T1000 (cell line): Measurements from ENCODE around the gene AGBL4.
"Not testable (repeated sequence)": the region's sequence is repeated elsewhere in the genome, so short reads cannot be mapped to it uniquely, and the experiment has no call there.

Experiments used
- DNase-seq: peaks from one replicate; lab custom pipeline; 2025; ENCODE audit warnings: mixed read lengths; lab: John Stamatoyannopoulos, UW

AGBL4 gene

DNA sequence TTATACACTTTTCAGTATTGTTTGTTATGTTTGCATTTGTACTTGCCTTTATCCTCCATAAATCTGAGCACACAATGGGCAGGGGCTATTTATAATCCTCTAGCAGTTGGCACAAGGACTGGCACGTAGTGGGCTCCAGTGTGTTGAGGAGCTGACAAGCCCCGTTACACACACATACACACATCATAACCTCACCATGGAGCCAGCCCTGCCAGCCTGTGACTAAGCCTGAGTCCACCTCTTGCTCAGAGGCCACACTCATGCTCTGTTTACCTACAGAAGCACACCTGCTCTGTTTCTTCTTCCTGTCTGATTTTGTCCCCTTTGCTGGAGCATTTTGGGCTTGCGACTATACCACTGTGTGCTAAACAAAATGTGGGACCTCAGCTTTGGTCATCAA lies 1487.3 kb downstream of the AGBL4 start:
- DNase-seq: no peak

DNA sequence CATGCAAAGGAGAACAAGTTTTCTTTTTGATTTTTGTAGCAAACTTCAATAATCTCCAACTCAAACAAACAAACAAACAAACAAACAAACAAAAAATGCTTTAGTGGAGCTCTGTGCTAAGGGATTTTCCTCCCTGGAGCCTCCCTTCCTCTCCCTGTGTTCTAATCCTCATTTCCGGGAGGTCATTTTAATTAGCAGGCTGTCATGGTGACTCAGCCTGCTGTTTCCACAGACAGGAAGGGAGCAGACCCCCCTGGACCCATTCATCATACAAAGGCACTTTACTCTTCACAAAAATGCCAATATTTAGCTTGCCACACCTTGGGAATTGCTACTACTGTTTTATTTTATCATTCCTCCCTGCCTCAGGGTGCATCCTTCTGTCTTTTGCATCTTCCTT lies 1490.8 kb downstream of the AGBL4 start:
- DNase-seq: peak; percentile 49

DNA sequence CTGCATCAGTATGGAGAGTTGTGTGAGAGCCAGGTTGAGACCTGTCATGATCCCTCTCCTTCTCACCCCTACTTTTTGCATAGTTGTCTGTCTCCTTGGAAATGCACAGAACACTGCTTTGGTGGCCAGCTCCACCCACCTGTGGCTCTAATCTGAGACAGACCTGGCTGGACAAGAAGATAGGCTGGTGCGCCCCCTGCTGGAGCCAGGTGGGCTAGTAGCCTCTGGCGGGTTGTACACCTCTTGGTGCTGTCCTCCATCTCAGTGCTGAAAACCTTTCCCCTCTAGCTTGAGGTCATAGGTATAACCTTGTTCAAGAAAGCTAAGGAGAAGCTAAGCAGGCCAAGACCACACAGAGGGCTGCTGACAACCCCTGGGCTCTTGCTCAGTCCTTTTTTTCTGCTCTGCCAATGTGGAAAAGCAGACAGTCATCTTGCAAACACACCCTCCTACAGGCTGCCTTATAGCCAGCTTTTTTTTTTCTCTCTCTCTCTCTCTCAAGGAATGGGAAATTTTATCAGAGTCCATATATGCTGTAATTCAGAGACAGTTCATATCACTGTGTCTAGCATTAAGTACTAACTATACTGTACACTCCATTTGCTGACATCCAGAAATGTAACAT lies 1492.9 kb downstream of the AGBL4 start:
- no peak for DNase-seq

DNA sequence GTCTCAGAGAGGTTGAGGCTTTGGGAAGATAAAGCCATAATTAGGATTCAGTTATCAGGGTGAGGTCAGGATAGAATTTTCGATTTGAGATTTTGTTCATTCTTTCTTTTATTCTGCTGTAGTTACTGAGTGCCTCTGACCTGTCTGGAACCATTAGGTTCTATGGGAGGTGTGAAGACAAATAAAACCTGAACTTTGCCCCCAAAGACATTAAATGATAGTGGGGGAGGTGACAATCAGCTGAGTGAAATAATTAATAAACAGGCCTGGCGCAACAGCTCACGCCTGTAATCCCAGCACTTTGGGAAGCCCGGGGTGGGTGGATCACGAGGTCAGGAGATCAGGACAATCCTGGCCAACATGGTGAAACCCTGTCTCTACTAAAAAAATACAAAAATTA lies 1496.7 kb downstream of the AGBL4 start:
- no peak for DNase-seq

DNA sequence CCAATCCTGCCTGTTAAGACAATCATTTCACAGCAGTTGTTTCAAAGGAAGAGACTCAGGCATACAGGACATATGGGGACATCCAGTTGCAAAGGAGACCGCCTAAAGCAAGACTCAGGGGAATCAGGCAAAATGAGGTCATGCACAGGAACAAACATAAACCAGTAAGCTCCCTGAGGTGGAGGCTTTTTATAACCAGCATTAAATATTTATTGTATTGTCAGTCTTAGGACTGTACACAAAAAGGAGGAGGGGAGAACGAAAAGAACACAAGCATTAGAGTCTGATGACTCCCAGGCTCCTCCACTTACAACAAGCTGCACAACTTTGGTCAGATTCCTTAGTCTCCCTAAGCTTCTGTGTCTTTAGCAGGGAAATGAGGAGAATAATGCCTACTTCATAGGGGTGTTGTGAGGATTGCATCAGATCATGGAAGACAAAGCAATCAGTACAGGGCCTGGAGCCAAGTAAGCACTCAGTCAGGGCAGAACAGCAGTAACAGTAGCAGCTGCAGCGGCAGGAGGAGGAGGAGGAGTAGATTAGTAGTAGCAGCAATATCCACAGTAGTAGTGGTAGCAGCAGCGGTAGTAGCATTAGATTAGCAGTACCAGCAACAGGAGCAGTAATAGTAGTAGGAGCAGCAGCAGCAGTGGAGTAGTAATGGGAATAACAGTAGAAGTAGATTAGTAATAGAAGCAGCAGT lies 1497.6 kb downstream of the AGBL4 start:
- no peak for DNase-seq

DNA sequence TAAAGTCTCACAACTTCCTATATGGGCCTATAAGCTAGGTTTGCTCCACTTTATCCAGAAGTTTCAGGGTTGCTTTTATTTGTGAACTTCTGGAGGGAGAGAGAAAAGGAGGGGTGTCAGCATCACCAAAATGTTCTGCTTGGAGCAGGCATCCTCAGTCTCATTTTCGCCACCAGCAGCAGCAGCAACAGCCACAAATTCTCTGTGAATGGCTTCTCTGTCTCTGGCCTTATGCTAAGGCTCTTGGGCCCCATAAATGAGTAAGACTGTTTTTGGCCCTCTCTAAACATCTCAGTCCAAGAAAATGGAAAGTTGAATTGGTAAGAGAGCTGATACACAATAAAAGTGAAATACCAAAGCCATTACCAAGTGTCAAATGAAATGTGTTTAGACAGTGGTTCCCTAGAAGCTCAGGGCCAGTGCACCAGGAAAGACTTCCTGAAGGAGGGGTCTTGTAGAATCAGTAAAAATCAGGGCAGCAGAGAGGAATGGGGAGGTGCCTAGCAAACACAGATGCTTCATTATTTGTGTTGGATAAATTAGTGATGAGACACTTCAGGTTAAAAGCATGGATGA lies 1498.8 kb downstream of the AGBL4 start:
- DNase-seq: no peak

DNA sequence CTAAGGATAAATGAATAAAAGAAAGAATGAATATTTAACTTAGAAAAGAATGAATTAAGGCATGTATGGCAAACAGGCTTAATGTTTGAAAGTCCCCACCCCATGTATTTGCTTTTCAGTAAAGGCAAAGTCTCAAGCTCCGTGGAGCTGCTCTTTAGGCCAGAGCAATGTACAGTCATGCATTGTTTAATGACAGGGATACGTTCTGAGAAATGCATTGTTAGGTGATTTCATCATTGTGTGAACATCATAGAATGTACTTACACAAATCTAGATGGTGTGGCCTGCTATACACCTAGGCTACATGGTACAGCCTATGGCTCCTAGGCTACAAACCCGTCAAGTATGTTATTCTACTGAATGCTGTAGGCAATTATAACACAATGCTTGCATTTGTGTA lies 1500.2 kb downstream of the AGBL4 start:
- no peak for DNase-seq

DNA sequence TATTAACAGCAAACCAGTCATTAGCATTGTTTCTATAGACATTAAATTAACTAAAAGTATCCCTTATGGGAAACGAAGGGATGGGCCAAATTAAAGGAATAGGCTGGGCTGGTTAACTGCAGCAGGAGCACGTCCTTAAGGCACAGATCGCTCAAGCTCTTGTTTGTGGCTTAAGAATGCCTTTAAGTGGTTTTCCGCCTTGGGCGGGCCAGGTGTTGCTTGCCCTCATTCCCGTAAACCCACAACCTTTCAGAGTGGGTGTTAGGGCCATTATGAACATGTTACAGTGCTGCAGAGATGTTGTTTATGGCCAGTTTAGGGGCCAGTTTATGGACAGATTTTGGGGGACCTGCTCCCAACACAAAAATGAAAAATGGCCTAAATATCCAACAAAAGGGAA lies 1503.9 kb downstream of the AGBL4 start:
- DNase-seq: not testable (repeated sequence)

DNA sequence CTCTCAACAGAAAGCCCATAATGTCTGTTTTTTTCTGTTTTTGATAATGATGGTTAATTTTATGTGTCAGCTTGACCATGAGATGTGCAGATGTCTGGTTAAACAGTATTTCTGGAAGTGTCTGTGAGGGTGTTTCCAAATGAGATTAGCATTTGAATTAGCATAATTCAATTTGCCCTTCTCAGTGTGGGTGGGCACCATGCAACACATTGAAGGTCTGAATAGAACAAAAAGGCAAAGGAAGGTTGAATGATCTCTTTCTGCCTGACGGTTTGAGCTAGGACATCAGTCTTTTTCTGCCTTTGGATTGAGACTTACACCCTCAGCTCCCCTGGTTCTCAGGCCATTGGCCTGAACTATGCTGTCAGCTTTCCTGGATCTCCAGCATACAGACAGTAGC lies 1516.9 kb downstream of the AGBL4 start:
- no peak for DNase-seq

DNA sequence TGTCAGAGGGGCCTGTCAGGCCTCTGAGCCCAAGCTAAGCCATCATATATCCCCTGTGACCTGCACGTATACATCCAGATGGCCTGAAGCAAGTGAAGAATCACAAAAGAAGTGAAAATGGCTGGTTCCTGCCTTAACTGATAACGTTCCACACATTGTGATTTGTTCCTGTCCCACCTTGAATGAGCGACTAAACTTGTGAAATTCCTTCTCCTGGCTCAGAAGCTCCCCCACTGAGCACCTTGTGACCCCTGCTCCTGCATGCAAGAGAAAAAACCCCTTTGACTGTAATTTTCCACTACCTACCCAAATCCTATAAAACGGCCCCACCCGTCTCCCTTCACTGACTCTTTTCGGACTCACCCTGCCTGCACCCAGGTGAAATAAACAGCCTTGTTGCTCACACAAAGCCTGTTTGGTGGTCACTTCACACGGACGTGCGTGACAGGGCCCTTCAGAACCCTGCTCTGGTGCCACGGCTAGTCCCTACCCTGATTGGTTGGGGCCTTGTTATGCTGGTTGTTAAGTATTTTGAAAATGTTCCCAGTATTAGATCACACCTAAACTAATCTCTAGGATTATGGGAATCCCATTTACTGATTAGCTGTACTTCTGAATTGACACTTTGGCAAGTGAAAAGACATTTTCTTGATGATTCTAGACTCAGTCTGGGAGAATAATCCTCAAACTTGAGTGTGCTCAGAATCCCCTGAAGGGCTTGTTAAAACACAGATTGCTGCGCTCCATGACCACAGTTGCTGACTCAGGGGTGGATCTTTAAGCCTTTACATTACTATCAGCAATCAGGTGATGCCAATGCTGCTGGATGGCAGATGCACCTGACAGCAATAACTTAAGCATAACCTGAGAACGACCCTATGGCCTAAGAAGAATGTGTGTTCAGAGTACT lies 1523.0 kb downstream of the AGBL4 start:
- no peak for DNase-seq

DNA sequence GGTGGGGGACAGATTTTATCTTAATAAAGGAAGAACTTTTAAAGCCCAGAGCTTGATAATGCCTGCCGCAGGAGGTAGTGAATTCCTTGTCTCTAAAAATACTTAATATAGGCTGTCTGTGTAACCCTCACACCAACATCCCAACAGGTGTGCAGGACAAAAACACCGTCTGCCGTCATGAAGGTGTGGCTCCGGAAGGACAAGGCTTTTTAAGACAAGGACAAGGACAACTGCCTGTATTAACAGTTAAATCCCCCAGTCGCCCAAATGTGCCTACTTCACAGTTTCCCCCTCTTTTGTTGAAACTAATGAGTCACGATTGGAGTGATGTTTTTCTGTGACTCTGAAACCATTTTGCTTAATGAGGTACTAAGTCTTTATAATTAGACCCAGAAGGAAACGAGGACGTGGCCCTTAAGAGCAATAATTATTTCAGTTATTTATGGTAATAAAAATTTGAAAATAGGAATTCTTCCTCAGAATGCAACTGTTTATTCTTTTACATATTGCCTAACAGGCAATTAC lies 1524.5 kb downstream of the AGBL4 start:
- no peak for DNase-seq

DNA sequence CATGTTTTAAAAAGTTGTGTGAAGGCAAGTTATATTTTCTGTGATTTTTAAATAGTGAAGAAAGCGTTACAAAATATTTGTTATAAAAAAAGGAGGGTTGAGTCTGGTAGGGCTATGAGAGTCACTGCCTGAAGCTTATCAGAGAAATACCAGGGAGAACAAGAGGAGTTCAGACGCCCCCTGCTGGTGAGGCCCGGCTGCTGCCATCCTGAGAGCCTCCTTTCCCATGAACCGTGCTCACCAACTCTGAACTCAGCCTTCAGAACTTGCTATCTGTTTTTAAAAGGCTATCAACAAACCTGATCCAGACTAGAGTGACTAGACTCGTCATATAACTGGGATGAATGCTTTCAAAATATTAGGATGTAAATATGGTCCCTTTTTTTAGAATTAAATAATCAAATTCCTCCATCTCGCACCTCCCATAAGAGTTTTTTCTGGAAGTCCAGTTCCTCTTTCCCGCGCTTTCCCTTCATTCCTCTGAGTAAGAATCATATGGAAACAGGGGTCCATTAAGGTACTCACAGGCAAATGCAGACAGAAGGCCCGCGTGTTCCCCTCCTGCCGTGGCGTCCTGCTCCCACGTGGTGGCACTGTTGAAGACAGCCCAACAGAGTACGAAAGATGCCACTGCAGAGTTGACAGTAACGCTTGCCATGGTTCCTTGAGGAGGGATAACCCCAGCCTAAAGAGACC lies 1525.5 kb downstream of the AGBL4 start:
- DNase-seq: peak; percentile 60

DNA sequence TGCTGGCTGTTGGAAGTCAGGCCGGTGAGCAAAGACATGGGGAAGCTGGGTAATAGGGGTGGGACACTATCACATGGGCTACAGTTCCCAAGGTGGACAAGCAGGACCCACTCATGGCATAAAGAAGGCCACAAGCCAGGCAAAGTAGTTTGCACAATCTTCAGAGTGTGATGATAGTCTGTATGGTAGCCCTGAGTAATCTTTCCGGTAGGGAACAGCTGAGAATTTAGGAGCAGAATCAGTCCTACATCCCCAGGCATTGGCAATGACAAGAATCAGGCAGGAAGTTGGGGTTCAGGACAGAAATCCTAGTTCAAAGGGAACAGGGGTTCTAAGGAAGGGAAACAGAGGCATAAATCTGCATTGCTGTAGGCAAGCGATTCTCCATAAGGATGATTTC lies 1527.8 kb downstream of the AGBL4 start:
- DNase-seq: no peak

DNA sequence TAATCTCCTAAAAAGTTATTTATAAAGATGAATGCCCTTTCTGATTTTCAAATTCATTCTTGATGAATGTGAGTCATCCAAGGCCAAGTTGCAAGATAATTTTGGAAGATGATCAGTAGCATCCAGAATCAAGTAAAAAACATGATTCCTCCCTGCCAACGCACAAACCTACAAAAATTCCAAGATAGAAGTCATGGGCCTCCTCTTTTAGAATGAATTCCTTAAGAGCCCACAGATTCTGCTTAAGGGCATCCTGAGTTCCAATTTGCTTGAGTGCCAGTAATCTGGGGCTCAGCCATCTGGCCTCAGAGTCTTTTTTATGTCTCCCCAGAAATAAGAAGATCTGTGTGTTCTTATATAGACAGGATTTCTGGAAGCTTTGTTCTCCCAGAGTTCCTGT lies 1528.6 kb downstream of the AGBL4 start:
- DNase-seq: no peak

DNA sequence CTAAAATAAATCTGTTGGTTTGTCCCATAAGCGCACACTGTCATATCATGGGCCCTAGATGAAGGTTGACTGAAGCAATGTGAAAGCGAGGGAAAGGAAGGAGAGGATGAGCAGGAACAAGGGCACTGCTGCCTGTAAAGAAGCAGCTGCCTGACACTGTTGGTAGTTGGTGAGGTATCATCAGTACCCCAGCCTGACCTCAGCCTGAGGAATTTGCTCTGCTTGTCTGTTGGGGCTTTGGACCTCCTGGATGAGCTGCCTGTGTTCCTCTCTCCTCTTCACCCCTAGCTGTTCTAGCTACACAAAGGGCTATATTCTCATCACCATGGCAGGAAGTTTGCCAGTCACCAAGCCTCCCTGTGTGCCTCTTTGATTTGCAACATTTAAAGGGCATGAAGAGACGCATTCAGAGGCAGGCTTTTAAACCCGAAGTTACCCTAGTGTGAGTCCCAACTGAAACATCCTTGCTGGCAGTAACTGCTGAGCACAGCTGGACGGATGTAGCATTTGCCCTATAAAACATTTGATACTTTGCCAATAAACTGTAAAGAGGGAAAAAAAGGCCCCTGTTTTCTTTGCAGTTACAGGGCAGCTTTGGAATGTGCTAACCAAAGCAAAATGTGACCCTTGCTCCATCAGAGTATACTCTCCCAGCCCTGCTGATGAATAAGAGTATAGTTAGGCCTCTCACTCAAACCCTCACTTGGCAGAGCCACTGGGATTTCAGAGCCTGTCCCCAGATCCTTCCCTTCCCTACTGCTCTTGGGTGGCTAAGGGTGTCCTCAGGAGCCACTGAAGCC lies 1529.6 kb downstream of the AGBL4 start:
- peak; percentile 67 for DNase-seq

DNA sequence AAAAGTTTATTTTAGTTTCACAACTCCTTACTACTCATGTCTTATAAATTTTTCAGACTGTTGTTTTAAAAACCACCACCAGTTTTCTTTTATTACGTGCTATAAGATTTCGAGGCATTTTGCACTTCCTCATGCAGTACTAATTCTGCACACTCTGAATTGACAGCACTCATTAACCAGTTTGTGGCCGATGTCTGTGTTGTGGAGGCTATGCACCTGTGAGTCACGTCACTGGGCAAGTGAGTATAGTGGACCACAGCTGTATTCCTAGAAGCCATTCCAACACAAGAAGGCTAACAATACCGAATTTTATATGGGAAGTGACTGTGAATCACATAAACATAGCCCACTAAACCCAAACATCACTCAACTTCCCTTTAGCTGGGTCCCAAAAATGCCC lies 1530.7 kb downstream of the AGBL4 start:
- DNase-seq: no peak

DNA sequence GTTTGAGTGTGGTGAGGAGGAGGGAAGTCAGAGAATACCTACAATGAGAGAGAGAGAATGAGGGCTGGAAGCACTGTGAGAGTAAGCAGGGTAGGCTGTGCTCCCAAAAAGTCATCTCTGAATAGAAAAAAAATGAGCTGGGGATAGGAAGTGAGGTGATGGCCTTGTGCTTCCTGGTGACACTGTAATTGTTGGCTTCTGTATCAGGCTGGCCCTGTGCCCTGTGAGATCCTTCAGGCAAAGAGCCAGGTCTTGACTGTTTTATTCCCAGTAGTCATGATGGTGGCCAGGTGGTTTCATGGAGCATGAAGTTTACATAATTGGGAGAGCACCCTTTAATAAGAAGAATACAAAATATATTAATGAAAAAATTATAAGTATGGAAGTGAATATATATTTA lies 1531.4 kb downstream of the AGBL4 start:
- no peak for DNase-seq

DNA sequence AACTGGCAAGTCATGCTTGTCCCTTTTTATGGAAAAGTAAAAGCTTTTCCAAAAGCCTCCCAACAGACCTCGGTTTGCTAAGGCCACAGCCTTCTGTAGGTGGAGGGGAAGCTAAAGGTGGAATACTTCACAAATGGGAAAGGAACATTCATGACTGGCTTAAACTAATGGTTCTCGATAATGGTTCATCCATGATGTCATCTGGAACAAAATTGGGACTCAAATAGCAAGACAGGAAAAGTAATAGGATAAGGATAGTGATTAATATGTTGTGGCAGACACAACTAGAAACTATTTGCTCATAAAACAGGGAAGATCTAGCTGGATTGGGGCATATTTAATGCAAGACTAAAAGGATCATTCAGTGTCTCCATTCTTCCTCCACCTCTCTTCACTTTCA lies 1535.0 kb downstream of the AGBL4 start:
- DNase-seq: no peak
